ENCODE results near the gene RGS6.

DNA sequence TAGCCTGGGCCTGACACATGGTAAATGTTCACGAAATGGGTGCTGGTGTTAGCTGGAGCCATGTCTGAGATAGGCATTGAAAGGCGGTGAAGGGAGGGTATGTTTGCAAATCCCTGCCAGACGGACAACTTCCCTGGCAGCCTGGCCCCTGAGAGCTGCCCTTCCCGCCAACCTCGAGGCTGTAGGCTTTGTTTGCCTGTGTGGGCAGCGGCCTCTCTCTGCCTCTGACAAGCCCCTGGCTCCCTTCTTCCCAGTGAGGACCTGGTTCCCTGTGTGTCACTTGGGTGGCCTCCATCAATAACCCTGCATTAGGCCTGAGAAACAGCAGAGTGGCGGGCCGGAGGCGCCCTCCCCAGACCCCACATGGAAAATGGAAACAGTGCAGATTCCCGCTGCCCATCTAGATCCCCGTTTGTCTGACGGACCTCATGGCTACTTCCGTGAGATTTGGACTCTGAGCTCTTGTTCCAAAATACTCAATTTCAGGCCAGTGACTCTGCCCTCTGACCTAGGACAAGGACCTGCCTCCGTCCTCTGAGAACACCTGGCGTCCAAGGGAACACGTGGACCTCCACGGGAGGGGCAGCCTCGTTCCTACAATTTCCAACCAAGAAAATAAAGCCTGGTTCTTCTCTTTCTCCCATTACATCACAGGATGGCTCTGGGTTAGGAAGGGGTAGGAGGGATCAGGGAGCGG lies 636.2 kb downstream of the RGS6 start:
- TF ChIP-seq, protein P1, sequence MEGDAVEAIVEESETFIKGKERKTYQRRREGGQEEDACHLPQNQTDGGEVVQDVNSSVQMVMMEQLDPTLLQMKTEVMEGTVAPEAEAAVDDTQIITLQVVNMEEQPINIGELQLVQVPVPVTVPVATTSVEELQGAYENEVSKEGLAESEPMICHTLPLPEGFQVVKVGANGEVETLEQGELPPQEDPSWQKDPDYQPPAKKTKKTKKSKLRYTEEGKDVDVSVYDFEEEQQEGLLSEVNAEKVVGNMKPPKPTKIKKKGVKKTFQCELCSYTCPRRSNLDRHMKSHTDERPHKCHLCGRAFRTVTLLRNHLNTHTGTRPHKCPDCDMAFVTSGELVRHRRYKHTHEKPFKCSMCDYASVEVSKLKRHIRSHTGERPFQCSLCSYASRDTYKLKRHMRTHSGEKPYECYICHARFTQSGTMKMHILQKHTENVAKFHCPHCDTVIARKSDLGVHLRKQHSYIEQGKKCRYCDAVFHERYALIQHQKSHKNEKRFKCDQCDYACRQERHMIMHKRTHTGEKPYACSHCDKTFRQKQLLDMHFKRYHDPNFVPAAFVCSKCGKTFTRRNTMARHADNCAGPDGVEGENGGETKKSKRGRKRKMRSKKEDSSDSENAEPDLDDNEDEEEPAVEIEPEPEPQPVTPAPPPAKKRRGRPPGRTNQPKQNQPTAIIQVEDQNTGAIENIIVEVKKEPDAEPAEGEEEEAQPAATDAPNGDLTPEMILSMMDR (conservative IDR thresholded peaks at IDR 0.05) = no peak
- TF ChIP-seq ZFX (IDR thresholded peaks at IDR 0.05) = no peak
